ENCODE data around the gene CCDC190. TPM values are rescaled to one million over a fixed set of nuclear protein-coding genes. Genes with fewer than 3 reads are reported as not detected.

CCDC190 gene
- total and polyA plus RNA-seq, 9 donors: 0.43 TPM; not detected in 8

DNA sequence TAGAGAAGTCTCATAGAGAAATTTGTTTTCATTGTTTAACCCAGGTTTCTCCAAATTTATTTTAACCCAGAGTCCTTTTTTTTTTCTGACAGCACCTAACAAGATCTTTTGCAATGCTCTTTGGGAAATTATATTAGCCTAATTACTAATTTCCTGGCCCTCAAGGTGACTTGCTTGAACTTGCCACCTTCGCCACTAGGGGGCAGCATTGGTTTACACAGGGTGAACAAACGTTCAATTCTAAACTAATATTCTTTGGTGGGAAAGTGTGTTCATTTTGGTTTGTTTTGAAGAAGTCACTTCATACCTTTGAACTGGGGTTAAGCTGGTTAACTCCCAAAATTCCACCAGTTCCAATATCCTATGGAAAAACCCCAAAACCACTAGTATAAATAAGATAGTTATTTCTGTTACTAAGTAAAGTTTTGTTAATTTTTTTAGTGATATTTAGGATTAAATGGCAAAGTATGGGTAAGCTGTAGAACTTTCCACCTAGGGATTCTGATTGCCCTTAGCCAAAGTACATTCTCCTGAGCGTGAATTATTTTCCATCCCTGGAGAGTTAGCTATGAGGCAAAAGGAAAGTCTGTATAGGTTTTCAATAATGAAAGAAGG is 13.0 kb downstream of the CCDC190 start:
- peak; percentile 70 to 85 (median 82) for DNase-seq
- Histone ChIP-seq H3K4me3 (no peak overlapping the region), H3K36me3 (no peaks in the 10 kb centered on the region), H3K27ac (no peak overlapping the region), H3K9me3 (no peaks in the 10 kb centered on the region), H3K27me3 (no peaks in the 10 kb centered on the region), H3K4me1 (ENCODE audit: insufficient read depth) (no peaks in the 10 kb centered on the region)
- TF ChIP-seq CTCF (IDR thresholded peaks at IDR 0.05) (peak; percentile 60 to 86 (median 73)), POLR2A (IDR thresholded peaks at IDR 0.05) (no peak), EP300 (IDR thresholded peaks at IDR 0.05) (no peak)
- WGBS, 3 donors: 9 to 12% (median 11%) methylated on average over 3 of the region's 3 CpGs
- intact Hi-C loops (cut with DNase I): loop anchor here in 1 of 4 donors (5.0 kb wide), 1 partner anchor 469 kb away; no protein-coding TSS in a partner anchor

DNA sequence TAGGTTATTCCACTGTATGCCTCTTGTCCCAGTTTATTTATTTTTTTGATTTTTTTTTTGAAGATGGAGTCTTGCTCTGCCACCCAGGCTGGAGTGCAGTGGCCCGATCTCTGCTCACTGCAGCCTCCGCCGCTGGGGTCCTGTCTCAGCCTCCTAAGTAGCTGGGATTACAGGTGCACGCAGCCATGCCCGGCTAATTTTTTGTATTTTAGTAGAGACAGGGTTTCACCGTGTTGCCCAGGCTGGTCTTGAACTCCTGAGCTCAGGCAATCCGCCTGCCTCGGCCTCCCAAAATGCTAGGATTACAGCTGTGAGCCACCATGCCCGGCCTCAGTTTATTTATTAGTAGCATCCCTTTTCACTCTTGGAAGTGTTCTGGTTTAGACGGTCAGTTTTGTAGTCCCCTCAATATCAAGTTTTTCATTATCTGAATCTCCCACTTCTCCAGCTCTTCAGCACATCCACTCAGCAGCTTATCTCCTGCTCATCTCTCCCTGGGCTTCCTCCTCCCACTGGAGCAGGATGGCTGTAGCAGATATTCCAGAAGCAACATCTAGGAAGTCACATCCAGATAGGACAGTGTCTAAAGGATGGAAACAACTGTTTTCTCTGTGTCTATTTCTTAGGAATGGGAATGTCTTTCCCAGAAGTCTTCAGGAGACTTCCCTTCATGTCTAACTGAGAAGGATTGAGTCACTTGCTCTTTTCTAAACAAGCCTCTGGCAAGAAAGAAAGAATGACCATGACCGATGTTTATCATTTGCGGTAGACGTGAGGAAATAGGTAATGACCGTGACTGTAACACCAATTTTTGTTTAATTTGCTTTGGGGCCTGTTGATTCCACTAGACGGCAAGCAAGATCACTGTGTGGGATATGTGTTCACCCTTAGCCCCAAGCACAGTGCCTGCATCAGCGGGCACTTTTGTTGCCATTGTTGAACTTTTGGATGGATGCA is 14.4 kb downstream of the CCDC190 start:
- no peak for DNase-seq
- intact Hi-C loops (cut with DNase I): loop anchor here in 1 of 4 donors (5.0 kb wide), 1 partner anchor 471 kb away; no protein-coding TSS in a partner anchor
- no peaks in the 10 kb centered on the region for H3K4me1 ChIP-seq (ENCODE audit: insufficient read depth)
- WGBS, 3 donors: 86 to 93% (median 92%) methylated on average over 16 of the region's 16 CpGs
- no peaks in the 10 kb centered on the region for H3K27me3 ChIP-seq
- no peak overlapping the region for H3K4me3 ChIP-seq
- H3K27ac ChIP-seq: no peak overlapping the region
- no peak for TF ChIP-seq CTCF (IDR thresholded peaks at IDR 0.05)
- no peak for TF ChIP-seq POLR2A (IDR thresholded peaks at IDR 0.05)
- TF ChIP-seq EP300 (IDR thresholded peaks at IDR 0.05): no peak
- no peaks in the 10 kb centered on the region for H3K9me3 ChIP-seq
- H3K36me3 ChIP-seq: no peaks in the 10 kb centered on the region

- TF ChIP-seq EP300 (IDR thresholded peaks at IDR 0.05): no peak
- TF ChIP-seq CTCF (IDR thresholded peaks at IDR 0.05): no peak
- TF ChIP-seq POLR2A (IDR thresholded peaks at IDR 0.05): no peak
- intact Hi-C loops (cut with DNase I): no loop called here
- no peak for DNase-seq
These were observed 16.8 kb downstream of the CCDC190 start for GRCh38 chr1:162844153-162844552.

GRCh38 chr1:162840250-162840839 is 20.6 kb downstream of the CCDC190 start:
- no peak for TF ChIP-seq CTCF (IDR thresholded peaks at IDR 0.05)
- no peak for TF ChIP-seq EP300 (IDR thresholded peaks at IDR 0.05)
- no peak for TF ChIP-seq POLR2A (IDR thresholded peaks at IDR 0.05)
- Histone ChIP-seq H3K4me1 (ENCODE audit: insufficient read depth) (no peaks in the 10 kb centered on the region), H3K27me3 (no peaks in the 10 kb centered on the region), H3K36me3 (no peaks in the 10 kb centered on the region), H3K27ac (no peak overlapping the region), H3K9me3 (no peaks in the 10 kb centered on the region), H3K4me3 (no peak overlapping the region)
- intact Hi-C loops (cut with DNase I): no loop called here
- DNase-seq: no peak

More at GRCh38 chr1:162844153-162844552, 16.8 kb downstream of the CCDC190 start:
- Histone ChIP-seq H3K4me1 (ENCODE audit: insufficient read depth) (no peaks in the 10 kb centered on the region), H3K4me3 (no peak overlapping the region), H3K36me3 (no peaks in the 10 kb centered on the region), H3K9me3 (no peaks in the 10 kb centered on the region), H3K27me3 (no peaks in the 10 kb centered on the region), H3K27ac (no peak overlapping the region)
- WGBS, 3 donors: 85 to 91% (median 91%) methylated on average over 1 of the region's 1 CpG

Data from ovary (tissue), 9 donors.